ENCODE results near the gene PAX5. TPM values are rescaled to one million over a fixed set of nuclear protein-coding genes. Genes with fewer than 3 reads are reported as not detected.

Gene PAX5
- polyA plus RNA-seq, 1 donor from 2014 or later, result not detected

- Histone ChIP-seq H3K27me3 (ENCODE audit: insufficient read depth, low read depth, low read length) (no peaks in the 10 kb centered on the region), H3K79me2 (replicated peaks; ENCODE audit: insufficient read depth, low read length) (no peaks in the 10 kb centered on the region), H3K36me3 (ENCODE audit: insufficient read depth, low read length) (no peaks in the 10 kb centered on the region), H2AFZ (ENCODE audit: low read depth, low read length) (no peak overlapping the region), H3K9me2 (ENCODE audit: insufficient read depth, low read length) (no peaks in the 10 kb centered on the region), H3K4me2 (ENCODE audit: low read length) (no peak overlapping the region), H3K9me3 (ENCODE audit: low read length) (no peaks in the 10 kb centered on the region), H3K27ac (ENCODE audit: low read length) (no peak overlapping the region), H4K20me1 (ENCODE audit: insufficient read depth) (no peaks in the 10 kb centered on the region), H3K4me3 (ENCODE audit: low read length) (no peak overlapping the region), H3K9ac (ENCODE audit: low read length) (no peak overlapping the region), H3F3A (ENCODE audit: insufficient read depth, low read length, poor library complexity, severe bottlenecking) (no peaks in the 10 kb centered on the region)
- no peak for TF ChIP-seq EP300 (conservative IDR thresholded peaks at IDR 0.05; ENCODE audit: poor library complexity, severe bottlenecking)
- TF ChIP-seq MXI1 (conservative IDR thresholded peaks at IDR 0.05; ENCODE audit: poor library complexity, severe bottlenecking), result no peak
- TF ChIP-seq EZH2 (IDR thresholded peaks at IDR 0.05; ENCODE audit: borderline replicate concordance, insufficient read depth, low read length, poor library complexity, severe bottlenecking), result no peak
- TF ChIP-seq TAF1 (IDR thresholded peaks at IDR 0.05; ENCODE audit: low read depth), result no peak
- no peak for TF ChIP-seq SMC3 (conservative IDR thresholded peaks at IDR 0.05; ENCODE audit: poor library complexity)
- TF ChIP-seq, protein P1, sequence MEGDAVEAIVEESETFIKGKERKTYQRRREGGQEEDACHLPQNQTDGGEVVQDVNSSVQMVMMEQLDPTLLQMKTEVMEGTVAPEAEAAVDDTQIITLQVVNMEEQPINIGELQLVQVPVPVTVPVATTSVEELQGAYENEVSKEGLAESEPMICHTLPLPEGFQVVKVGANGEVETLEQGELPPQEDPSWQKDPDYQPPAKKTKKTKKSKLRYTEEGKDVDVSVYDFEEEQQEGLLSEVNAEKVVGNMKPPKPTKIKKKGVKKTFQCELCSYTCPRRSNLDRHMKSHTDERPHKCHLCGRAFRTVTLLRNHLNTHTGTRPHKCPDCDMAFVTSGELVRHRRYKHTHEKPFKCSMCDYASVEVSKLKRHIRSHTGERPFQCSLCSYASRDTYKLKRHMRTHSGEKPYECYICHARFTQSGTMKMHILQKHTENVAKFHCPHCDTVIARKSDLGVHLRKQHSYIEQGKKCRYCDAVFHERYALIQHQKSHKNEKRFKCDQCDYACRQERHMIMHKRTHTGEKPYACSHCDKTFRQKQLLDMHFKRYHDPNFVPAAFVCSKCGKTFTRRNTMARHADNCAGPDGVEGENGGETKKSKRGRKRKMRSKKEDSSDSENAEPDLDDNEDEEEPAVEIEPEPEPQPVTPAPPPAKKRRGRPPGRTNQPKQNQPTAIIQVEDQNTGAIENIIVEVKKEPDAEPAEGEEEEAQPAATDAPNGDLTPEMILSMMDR (IDR thresholded peaks at IDR 0.05; ENCODE audit: poor library complexity, severe bottlenecking), result no peak
- TF ChIP-seq REST (IDR thresholded peaks at IDR 0.05; ENCODE audit: borderline replicate concordance), result no peak
- TF ChIP-seq POLR2AphosphoS5 (IDR thresholded peaks at IDR 0.05), result no peak
- no peak for TF ChIP-seq RAD21 (conservative IDR thresholded peaks at IDR 0.05)
Observed at GRCh38 chr9:37061768-37062167, 27.7 kb upstream of the PAX5 start.

DNA sequence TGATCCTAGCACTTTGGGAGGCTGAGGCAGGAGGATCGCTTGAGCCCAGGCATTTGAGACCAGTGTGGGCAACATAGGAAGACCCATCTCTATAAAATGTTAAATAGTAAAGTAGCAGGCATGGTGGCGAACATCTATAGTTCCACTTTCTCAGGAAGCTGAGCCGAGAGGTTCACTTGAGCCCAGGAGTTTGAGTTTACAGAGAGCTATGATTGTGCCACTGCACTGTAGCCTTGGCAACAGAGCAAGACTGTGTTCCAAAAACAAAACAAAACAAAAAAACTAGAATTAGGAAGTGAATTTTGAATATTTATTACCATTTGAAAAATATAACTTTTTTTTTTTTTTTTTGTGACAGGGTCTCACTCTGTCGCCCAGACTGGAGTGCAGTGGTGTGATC, 26.8 kb upstream of the PAX5 start:
- no peak overlapping the region for H3K9ac ChIP-seq (ENCODE audit: low read length)
- no peaks in the 10 kb centered on the region for H3K36me3 ChIP-seq (ENCODE audit: insufficient read depth, low read length)
- TF ChIP-seq EP300 (conservative IDR thresholded peaks at IDR 0.05; ENCODE audit: poor library complexity, severe bottlenecking) (no peak), RAD21 (conservative IDR thresholded peaks at IDR 0.05) (no peak), POLR2AphosphoS5 (IDR thresholded peaks at IDR 0.05) (no peak), EZH2 (IDR thresholded peaks at IDR 0.05; ENCODE audit: borderline replicate concordance, insufficient read depth, low read length, poor library complexity, severe bottlenecking) (no peak), REST (IDR thresholded peaks at IDR 0.05; ENCODE audit: borderline replicate concordance) (no peak), TAF1 (IDR thresholded peaks at IDR 0.05; ENCODE audit: low read depth) (no peak), MXI1 (conservative IDR thresholded peaks at IDR 0.05; ENCODE audit: poor library complexity, severe bottlenecking) (no peak), SMC3 (conservative IDR thresholded peaks at IDR 0.05; ENCODE audit: poor library complexity) (no peak)
- TF ChIP-seq, protein P1 (IDR thresholded peaks at IDR 0.05; ENCODE audit: poor library complexity, severe bottlenecking), result no peak
- no peaks in the 10 kb centered on the region for H3K79me2 ChIP-seq (replicated peaks; ENCODE audit: insufficient read depth, low read length)
- H3K27ac ChIP-seq (ENCODE audit: low read length), result no peak overlapping the region
- no peaks in the 10 kb centered on the region for H3K9me2 ChIP-seq (ENCODE audit: insufficient read depth, low read length)
- H3K27me3 ChIP-seq (ENCODE audit: insufficient read depth, low read depth, low read length), result no peaks in the 10 kb centered on the region
- H3K9me3 ChIP-seq (ENCODE audit: low read length), result no peaks in the 10 kb centered on the region
- no peak overlapping the region for H3K4me3 ChIP-seq (ENCODE audit: low read length)
- no peaks in the 10 kb centered on the region for H4K20me1 ChIP-seq (ENCODE audit: insufficient read depth)
- H2AFZ ChIP-seq (ENCODE audit: low read depth, low read length), result no peak overlapping the region
- H3F3A ChIP-seq (ENCODE audit: insufficient read depth, low read length, poor library complexity, severe bottlenecking), result no peaks in the 10 kb centered on the region
- H3K4me2 ChIP-seq (ENCODE audit: low read length), result no peak overlapping the region
